Measurements from ENCODE around the gene PHF5A. TPM values are rescaled to one million over a fixed set of nuclear protein-coding genes. Genes with fewer than 3 reads are reported as not detected.

Gene PHF5A
- total and polyA plus RNA-seq, 2 donors (not counting 3 experiments of a cell fraction or from before 2014, with no cell fraction given): 61.1 to 63.7 TPM

- Histone ChIP-seq H3K79me2 (ENCODE audit: control insufficient read depth, insufficient read depth, low read length) (peaks cover 51% of the 10 kb centered on the region), H3K4me2 (ENCODE audit: insufficient read depth, low read length) (peak overlapping the region; percentile 92), H3K9me3 (replicated peaks; ENCODE audit: control insufficient read depth, insufficient read depth, low read length) (no peaks in the 10 kb centered on the region), H2AFZ (ENCODE audit: low read depth, low read length) (peak overlapping the region; percentile 6), H3K36me3 (ENCODE audit: control insufficient read depth in 2 of 2, extremely low read depth in 1 of 2, insufficient read depth in 2 of 2, low read length in 2 of 2) (no peaks in the 10 kb centered on the region), H3K9ac (replicated peaks; ENCODE audit: extremely low read depth, insufficient read depth, low read length) (peak overlapping the region; percentile 89), H3K9me1 (replicated peaks; ENCODE audit: control insufficient read depth, extremely low read depth, insufficient read depth, low read length) (no peaks in the 10 kb centered on the region), H3K4me1 (ENCODE audit: control insufficient read depth, extremely low read depth, insufficient read depth, low read length) (peaks cover 4% of the 10 kb centered on the region), H3K27ac (ENCODE audit: insufficient read depth, low read depth, low read length) (peak overlapping the region; percentile 83), H4K20me1 (replicated peaks; ENCODE audit: control insufficient read depth, extremely low read depth, insufficient read depth, low read length) (peaks cover 4% of the 10 kb centered on the region), H3K4me3 (replicated peaks in 1 of 3; ENCODE audit: insufficient read depth in 1 of 3, low read depth in 1 of 3, low read length in 3 of 3) (peak overlapping the region; percentile 95 to 100 (median 96)), H3K27me3 (ENCODE audit: control insufficient read depth in 2 of 2, insufficient read depth in 2 of 2, low read length in 2 of 2) (no peaks in the 10 kb centered on the region)
- DNase-seq (ENCODE audit: low read depth, low spot score) (peak; percentile 6), FAIRE-seq (no peak)
- BruUV-seq (replicated peaks): TSS peak; percentile 21
- dilution Hi-C loops (cut with MboI; ENCODE audit: extremely low pct_ligation_motif_present, low sequenced_read_pairs): no loop called here
- intact Hi-C loops (cut with micrococcal nuclease): no loop called here
- TF ChIP-seq, protein P1, sequence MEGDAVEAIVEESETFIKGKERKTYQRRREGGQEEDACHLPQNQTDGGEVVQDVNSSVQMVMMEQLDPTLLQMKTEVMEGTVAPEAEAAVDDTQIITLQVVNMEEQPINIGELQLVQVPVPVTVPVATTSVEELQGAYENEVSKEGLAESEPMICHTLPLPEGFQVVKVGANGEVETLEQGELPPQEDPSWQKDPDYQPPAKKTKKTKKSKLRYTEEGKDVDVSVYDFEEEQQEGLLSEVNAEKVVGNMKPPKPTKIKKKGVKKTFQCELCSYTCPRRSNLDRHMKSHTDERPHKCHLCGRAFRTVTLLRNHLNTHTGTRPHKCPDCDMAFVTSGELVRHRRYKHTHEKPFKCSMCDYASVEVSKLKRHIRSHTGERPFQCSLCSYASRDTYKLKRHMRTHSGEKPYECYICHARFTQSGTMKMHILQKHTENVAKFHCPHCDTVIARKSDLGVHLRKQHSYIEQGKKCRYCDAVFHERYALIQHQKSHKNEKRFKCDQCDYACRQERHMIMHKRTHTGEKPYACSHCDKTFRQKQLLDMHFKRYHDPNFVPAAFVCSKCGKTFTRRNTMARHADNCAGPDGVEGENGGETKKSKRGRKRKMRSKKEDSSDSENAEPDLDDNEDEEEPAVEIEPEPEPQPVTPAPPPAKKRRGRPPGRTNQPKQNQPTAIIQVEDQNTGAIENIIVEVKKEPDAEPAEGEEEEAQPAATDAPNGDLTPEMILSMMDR (IDR thresholded peaks at IDR 0.05; ENCODE audit: extremely low read depth in 1 of 2, insufficient read depth in 1 of 2, low read depth in 1 of 2, low read length in 2 of 2): no peak
- ChIA-PET POLR2A (interaction anchor here (1.0 to 2.3 kb wide), 6 partner anchors 9 to 65 kb away, joined by 3 to 11 read pairs (median 4); partner anchors contain the start of genes ACO2, PHF5A and TEF), CTCF (interaction anchor here (0.9 to 1.9 kb wide), 9 partner anchors 9 to 81 kb away, joined by 3 to 18 read pairs (median 4); partner anchors contain the start of gene PHF5A)
Measured at GRCh38 chr22:41446057-41446501, 22.4 kb downstream of the PHF5A start.

DNA sequence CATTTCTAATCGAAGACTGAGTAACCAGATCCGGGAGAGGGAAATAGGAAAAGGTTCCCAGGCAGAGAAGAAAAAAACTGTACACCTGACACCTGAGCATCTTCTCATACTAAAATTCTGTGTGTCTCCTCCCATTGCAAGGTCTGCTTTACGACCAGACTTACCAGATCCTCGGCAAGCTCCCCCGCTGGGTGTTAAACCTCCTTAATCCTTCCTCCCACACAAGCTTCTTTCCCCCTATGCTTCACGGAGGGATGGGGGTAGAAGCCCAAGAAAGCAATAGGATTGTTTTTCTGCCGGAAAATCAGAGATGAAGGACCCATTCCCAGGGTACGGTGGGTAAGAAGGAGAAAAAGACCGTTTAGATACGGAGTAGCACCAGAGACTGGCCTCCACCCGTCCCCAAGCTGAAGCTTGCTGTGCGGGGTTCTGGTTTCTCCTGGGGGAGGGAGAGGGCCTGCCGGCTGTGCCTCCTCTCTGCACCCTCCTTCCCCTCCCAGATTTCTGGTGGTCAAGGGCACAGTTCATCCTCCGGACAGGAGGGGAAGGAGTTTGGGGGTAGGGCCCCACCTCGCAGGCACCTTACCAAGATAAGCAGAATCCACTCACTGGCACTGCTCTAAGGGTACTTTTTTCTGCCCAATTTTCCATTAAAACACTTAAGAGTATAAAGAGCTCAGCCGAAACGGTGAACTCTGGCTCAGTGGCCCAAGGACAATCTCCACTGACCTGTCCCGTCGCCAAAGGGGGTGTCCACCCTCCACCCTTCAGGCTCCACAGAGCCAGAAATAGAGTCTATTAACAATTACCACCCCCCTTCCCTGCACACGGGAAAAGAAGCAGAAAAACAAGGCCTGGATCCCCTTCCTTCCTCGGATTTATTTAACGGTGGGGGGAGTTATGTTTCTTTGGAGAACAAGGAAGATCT, 23.1 kb downstream of the PHF5A start:
- TF ChIP-seq JUN (IDR thresholded peaks at IDR 0.05; ENCODE audit: borderline replicate concordance, insufficient read depth, insufficient read length, low read depth): no peak
- TF ChIP-seq, protein P1 (IDR thresholded peaks at IDR 0.05; ENCODE audit: extremely low read depth in 1 of 2, insufficient read depth in 1 of 2, low read depth in 1 of 2, low read length in 2 of 2): no peak
- no peak for TF ChIP-seq EZH2 (IDR thresholded peaks at IDR 0.05; ENCODE audit: borderline replicate concordance, low read depth, low read length, severe bottlenecking)
- no peak for TF ChIP-seq FOS (IDR thresholded peaks at IDR 0.05; ENCODE audit: borderline replicate concordance, insufficient read depth, low read length)
- TF ChIP-seq POLR2AphosphoS5 (IDR thresholded peaks at IDR 0.05; ENCODE audit: insufficient read depth, low read depth, low read length): no peak
- TF ChIP-seq POLR2A (IDR thresholded peaks at IDR 0.05; ENCODE audit: low read depth, low read length): no peak
- intact Hi-C loops (cut with micrococcal nuclease) (no loop called here), dilution Hi-C loops (cut with MboI; ENCODE audit: extremely low pct_ligation_motif_present, low sequenced_read_pairs) (no loop called here)
- H3K27ac ChIP-seq (ENCODE audit: insufficient read depth, low read depth, low read length): peak overlapping the region; percentile 83
- POLR2A ChIA-PET: interaction anchor here (1.3 to 2.3 kb wide), 6 partner anchors 23 to 64 kb away, joined by 3 to 11 read pairs (median 4); partner anchors contain the start of genes ACO2, PHF5A and TEF
- peak overlapping the region; percentile 95 to 100 (median 96) for H3K4me3 ChIP-seq (replicated peaks in 1 of 3; ENCODE audit: insufficient read depth in 1 of 3, low read depth in 1 of 3, low read length in 3 of 3)
- DNase-seq (ENCODE audit: low read depth, low spot score) (peak; percentile 41), FAIRE-seq (no peak)
- no peaks in the 10 kb centered on the region for H3K9me3 ChIP-seq (replicated peaks; ENCODE audit: control insufficient read depth, insufficient read depth, low read length)
- peaks cover 57% of the 10 kb centered on the region for H3K79me2 ChIP-seq (ENCODE audit: control insufficient read depth, insufficient read depth, low read length)
- H3K36me3 ChIP-seq (ENCODE audit: control insufficient read depth in 2 of 2, extremely low read depth in 1 of 2, insufficient read depth in 2 of 2, low read length in 2 of 2): no peaks in the 10 kb centered on the region
- no TSS peak for BruUV-seq (replicated peaks)
- peaks cover 4% of the 10 kb centered on the region for H4K20me1 ChIP-seq (replicated peaks; ENCODE audit: control insufficient read depth, extremely low read depth, insufficient read depth, low read length)
- H2AFZ ChIP-seq (ENCODE audit: low read depth, low read length): no peak overlapping the region
- no peaks in the 10 kb centered on the region for H3K9me1 ChIP-seq (replicated peaks; ENCODE audit: control insufficient read depth, extremely low read depth, insufficient read depth, low read length)
- H3K4me1 ChIP-seq (ENCODE audit: control insufficient read depth, extremely low read depth, insufficient read depth, low read length): peaks cover 4% of the 10 kb centered on the region
- peak overlapping the region; percentile 89 for H3K9ac ChIP-seq (replicated peaks; ENCODE audit: extremely low read depth, insufficient read depth, low read length)
- H3K4me2 ChIP-seq (ENCODE audit: insufficient read depth, low read length): peak overlapping the region; percentile 92
- no peaks in the 10 kb centered on the region for H3K27me3 ChIP-seq (ENCODE audit: control insufficient read depth in 2 of 2, insufficient read depth in 2 of 2, low read length in 2 of 2)
- CTCF ChIA-PET: interaction anchor here (1.2 to 2.8 kb wide), 8 partner anchors 10 to 81 kb away, joined by 3 to 20 read pairs (median 4); partner anchors contain the start of gene PHF5A

Data from endothelial cell of umbilical vein (primary cell).